Peyer's patch (tissue), 4 donors: ENCODE measurements around the gene NSFL1C.

Experiments
- CTCF ChIP-seq, 6 experiments: fragments of 450-650 bp in 4 of 6; fragments of 200-600 bp in 2 of 6; sonication (generic) in 1 of 6; IDR thresholded peaks; one replicate each; pipeline ENCODE4 v1.5.1; 2017 to 2019; ENCODE audit warnings: antibody characterized with exemption in 6 of 6, mild to moderate bottlenecking in 3 of 6, moderate library complexity in 1 of 6
- POLR2A ChIP-seq, 2 donors: fragments of 450-650 bp; IDR thresholded peaks; one replicate each; pipeline ENCODE4 v1.5.1; 2017; ENCODE audit warnings: antibody characterized with exemption in 2 of 2, mild to moderate bottlenecking in 2 of 2, moderate library complexity in 2 of 2

GRCh38 chr20:1462001-1462400, 4.6 kb downstream of the NSFL1C start:
- TF ChIP-seq CTCF (IDR thresholded peaks at IDR 0.05) (no peak), POLR2A (IDR thresholded peaks at IDR 0.05) (no peak)
